ENCODE results near the gene IKZF5.

IKZF5 gene

GRCh38 chr10:122981066-122981464 lies 27.5 kb downstream of the IKZF5 start:
- Histone ChIP-seq H3K27ac (peak overlapping the region in 1 of 2 donors; percentile 93), H3K4me3 (peak overlapping the region; percentile 82)
- TF ChIP-seq CTCF (IDR thresholded peaks at IDR 0.05), result no peak
- no peak for DNase-seq (ENCODE audit: low spot score)

- TF ChIP-seq CTCF (IDR thresholded peaks at IDR 0.05), result peak; percentile 90
- Histone ChIP-seq H3K4me3 (peak within 1 kb of the TSS; percentile 82), H3K27ac (peak within 1 kb of the TSS; percentile 87 to 93)
- DNase-seq (ENCODE audit: low spot score), result peak; percentile 95
Observed at GRCh38 chr10:122980209-122981065, 28.2 kb downstream of the IKZF5 start, which contains the start of gene PSTK. Gene PSTK, plus strand, starts transcription at chr10:122980401. Its CDS starts 79 bp downstream, at chr10:122980480.

- Histone ChIP-seq H3K4me3 (no peak overlapping the region), H3K27ac (no peak overlapping the region)
- DNase-seq (ENCODE audit: low spot score), result no peak
- no peak for TF ChIP-seq CTCF (IDR thresholded peaks at IDR 0.05)
Observed at GRCh38 chr10:122974543-122975064, 34.0 kb downstream of the IKZF5 start.

- H3K27ac ChIP-seq, result no peak overlapping the region
- H3K4me3 ChIP-seq, result no peak overlapping the region
- no peak for TF ChIP-seq CTCF (IDR thresholded peaks at IDR 0.05)
- no peak for DNase-seq (ENCODE audit: low spot score)
Observed at GRCh38 chr10:122974023-122974422, 34.6 kb downstream of the IKZF5 start.

- H3K27ac ChIP-seq, result no peak overlapping the region
- no peak for TF ChIP-seq CTCF (IDR thresholded peaks at IDR 0.05)
- no peak for DNase-seq (ENCODE audit: low spot score)
Observed at GRCh38 chr10:122968698-122969097, 39.9 kb downstream of the IKZF5 start.

GRCh38 chr10:122966879-122967278 lies 41.7 kb downstream of the IKZF5 start:
- no peak for TF ChIP-seq CTCF (IDR thresholded peaks at IDR 0.05)
- Histone ChIP-seq H3K4me3 (no peak overlapping the region), H3K27ac (no peak overlapping the region)
- no peak for DNase-seq (ENCODE audit: low spot score)

More at GRCh38 chr10:122968698-122969097, 39.9 kb downstream of the IKZF5 start:
- no peak overlapping the region for H3K4me3 ChIP-seq

- DNase-seq (ENCODE audit: low spot score), result no peak
- no peak for TF ChIP-seq CTCF (IDR thresholded peaks at IDR 0.05)
- Histone ChIP-seq H3K27ac (no peak overlapping the region), H3K4me3 (no peak overlapping the region)
Observed at GRCh38 chr10:122962405-122962804, 46.2 kb downstream of the IKZF5 start.
